T-helper 9 cell (primary cell): Measurements from ENCODE around the gene ZNF777.
"Not testable (repeated sequence)": the region's sequence is repeated elsewhere in the genome, so short reads cannot be mapped to it uniquely, and the experiment has no call there.

ENCODE experiments used
- DNase-seq: peaks from one replicate; pipeline ENCODE4 v3.0.0-alpha.2; 2020

The ZNF777 gene

DNA sequence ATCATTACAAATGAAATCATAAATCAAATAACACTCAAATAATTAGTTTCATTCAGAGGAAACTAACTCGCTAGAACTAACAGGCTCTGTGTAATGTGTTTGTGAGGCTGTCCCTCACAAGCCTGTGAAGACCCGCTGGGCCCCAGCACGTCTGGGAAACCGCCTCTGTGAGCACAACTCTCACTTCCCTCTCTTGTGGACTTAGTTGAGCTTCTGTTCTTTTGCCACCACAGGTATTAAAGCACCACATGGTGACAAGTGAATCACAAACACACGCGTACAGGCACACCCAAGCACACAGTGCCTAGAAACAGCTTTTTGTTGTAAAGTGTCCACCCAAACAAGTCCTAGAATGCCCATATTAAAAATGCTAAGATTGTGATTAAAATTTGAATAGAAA lies 51.0 kb downstream of the ZNF777 start:
- DNase-seq, result no peak

DNA sequence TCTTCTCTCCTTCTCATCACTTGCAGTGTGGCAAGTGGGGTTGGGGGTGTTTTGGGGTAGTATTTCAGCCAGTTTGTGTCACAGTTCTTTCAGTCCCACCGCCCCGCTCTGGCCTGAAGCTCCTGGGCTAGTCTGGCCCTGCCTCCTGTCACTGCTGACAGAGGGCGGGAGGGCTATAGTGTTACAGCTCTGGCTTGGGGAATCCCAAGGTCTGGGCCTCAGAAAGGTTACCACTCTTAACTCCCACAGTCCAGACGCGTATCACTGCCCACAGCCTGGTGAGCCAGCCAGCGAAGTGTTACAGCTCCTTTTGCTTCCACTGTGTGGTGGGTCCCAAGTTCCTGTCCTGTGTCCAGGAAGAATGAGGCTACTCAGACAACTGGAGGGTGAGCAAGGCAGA lies 56.0 kb downstream of the ZNF777 start:
- no peak for DNase-seq

DNA sequence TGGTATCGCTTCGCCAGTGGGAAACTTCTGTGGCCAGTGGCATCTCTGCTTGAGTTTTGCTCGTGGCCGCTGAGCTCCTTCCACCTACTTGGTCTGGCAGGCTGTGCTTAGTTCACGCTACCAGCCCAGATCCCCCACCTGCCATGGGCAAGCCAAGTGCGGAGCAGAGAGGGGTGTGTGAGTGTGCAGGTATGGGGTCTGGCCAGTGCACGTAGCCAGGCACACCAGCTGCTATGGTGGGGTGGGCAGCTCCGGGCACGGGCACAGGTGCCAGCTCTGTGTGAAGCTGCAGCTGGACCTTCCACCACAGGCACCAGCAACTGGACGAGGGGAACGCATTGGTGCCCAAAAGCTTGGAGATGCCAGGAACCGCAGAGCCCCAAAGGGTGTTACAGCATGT lies 56.5 kb downstream of the ZNF777 start:
- DNase-seq, result no peak

DNA sequence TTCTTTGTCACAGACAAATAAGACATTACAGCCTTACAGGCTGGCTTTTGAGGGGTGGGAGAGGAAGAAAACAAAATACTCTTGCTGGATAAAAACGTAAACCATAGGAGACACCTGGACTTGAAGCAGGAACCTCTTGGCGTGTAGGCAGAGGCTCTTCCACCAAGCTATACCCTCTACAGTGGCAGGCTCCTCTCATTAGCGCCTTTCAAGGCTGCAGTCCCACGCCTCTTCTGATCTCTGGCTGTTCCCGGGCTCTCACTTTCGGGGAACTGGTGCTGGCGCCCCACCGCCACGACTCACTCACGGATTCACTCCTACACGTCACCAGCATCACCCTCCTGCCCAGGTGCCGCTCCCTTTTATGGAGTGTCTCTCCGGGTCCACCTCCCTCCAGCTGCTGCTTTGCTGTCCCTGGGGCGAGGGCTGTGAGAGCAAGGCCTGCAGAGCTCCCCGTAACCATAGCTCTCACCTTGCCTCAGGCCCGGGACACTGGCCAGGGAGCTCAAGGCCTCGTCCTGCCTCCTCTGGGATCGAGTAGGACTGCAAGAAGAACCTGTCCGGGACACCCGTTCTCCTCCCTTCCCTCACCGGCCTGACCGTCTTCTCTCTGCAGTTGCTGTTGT lies 62.6 kb downstream of the ZNF777 start:
- DNase-seq, result no peak

DNA sequence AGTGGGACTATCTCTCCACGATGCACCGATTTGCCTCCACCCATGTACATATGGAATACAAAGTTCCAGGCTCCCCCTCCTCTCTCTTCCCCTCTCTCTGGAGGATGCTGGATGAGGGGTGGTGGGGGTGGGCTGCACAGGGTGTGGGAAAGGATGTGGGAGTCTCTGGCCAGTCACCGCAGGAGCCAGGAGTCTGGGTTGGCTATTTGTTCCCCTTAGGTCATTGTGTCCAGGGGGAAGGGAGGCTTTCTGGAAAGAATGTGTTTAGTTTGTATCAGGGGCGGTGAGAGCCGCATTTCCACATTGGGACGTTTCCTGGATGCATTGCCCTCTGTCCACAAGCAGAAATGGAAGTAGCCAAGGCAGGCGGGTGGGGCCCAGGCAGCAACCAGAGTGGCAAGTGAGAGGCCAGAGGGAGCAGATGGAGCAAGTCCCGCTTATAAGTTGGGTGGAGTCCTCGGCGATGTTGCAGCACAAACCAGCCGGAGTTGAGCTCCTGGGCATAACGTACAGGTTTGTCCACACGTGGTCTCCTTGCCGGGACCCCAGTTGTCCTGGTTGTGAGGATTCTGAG lies 63.3 kb downstream of the ZNF777 start:
- DNase-seq, result no peak

DNA sequence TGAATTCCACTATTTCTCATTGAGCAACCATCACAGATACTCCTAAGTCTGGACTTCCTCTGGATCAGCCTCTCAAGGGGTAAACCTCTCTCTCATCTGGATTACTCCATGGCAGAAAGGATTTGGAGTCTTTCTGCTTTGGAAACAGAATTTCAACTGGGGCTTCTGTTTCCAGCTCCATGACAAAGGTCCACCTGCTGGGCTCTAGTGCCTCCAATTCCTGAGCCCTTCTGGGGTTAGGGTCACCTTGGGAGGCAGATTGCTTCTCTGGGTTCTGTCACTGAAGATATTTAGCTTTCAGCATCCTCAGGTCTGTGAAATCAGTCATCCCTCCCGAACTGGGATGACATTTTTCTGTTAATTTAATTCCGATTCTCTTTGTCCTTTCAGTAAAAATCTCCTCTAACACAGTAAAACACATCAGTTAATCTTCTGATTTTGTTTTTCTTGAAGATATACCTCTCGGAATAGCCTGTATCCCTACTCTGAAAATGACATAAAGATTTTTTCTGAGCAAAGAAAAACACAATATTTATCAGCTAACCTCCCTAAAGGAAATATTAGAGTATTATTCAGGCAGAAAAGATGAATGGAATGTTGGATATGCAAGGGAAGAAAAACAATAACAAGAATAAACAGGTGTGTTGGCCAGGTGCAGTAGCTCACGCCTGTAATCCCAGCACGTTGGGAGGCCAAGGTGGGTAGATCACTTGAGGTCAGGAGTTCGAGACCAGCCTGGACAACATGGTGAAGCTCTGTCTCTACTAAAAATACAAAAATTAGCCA lies 72.1 kb downstream of the ZNF777 start:
- DNase-seq, result not testable (repeated sequence)

DNA sequence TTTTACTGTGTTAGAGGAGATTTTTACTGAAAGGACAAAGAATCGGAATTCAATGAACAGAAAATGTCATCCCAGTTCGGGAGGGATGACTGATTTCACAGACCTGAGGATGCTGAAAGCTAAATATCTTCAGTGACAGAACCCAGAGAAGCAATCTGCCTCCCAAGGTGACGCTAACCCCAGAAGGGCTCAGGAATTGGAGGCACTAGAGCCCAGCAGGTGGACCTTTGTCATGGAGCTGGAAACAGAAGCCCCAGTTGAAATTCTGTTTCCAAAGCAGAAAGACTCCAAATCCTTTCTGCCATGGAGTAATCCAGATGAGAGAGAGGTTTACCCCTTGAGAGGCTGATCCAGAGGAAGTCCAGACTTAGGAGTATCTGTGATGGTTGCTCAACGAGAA lies 74.3 kb downstream of the ZNF777 start:
- DNase-seq, result not testable (repeated sequence)

DNA sequence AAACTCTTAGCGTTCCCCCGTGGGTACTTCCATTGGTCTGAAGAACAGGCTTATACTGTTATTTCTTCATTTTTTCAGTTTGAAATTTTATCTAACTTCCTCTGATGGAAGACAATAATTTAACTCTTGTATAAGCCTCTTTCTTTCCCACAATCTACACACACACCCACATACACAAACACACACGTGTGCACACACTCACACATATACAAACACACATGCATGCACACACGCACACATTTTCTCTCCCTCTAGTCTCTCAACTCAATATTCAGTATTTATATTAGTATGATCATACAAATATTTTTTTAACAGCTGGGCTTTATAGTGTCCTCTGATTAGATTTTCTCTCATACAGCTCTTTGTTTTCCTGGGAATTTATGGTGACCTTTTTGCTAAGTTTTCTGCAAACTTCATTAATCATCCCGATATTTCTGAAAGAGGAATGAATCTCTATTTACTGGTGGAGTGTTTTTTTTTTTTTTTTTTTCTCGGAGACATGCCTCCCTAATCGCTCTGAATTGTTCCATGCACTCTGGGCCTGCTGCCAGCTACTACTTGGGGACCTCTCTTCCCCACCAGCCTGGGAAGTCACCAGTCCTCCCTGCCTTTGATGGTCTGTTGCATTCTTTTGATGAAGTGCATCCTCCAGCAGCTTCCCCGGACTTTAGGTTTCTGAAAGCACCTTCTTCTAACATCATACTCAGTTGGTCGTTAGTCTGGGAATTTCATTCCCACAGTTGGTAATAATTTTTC lies 75.5 kb downstream of the ZNF777 start:
- DNase-seq, result no peak
